ENCODE results near the gene DUX4. TPM values are rescaled to one million over a fixed set of nuclear protein-coding genes. Genes with fewer than 3 reads are reported as not detected.
"Not testable (repeated sequence)": the region's sequence is repeated elsewhere in the genome, so short reads cannot be mapped to it uniquely, and the experiment has no call there.

DUX4 gene
- not detected in 2 replicates for total RNA-seq (2014; rRNA removed; shearing (Covaris generic))

DNA sequence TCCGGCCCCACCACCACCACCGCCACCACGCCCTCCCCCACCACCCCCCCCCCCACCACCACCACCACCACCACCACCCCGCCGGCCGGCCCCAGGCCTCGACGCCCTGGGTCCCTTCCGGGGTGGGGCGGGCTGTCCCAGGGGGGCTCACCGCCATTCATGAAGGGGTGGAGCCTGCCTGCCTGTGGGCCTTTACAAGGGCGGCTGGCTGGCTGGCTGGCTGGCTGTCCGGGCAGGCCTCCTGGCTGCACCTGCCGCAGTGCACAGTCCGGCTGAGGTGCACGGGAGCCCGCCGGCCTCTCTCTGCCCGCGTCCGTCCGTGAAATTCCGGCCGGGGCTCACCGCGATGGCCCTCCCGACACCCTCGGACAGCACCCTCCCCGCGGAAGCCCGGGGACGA is at the start of gene DUX4:
DUX4 (plus strand) TSS at position 347 of the 400 bp plus-strand sequence; CDS start at position 347, 0 bp downstream.
- not testable (repeated sequence) for DNase-seq (ENCODE audit: low read depth)

- DNase-seq (ENCODE audit: low read depth), result not testable (repeated sequence)
Measured at GRCh38 chr4:190175436-190175835, 1.9 kb downstream of the DUX4 start.

- DNase-seq (ENCODE audit: low read depth), result not testable (repeated sequence)
Measured at GRCh38 chr4:190177727-190178605, 4.4 kb downstream of the DUX4 start.

DNA sequence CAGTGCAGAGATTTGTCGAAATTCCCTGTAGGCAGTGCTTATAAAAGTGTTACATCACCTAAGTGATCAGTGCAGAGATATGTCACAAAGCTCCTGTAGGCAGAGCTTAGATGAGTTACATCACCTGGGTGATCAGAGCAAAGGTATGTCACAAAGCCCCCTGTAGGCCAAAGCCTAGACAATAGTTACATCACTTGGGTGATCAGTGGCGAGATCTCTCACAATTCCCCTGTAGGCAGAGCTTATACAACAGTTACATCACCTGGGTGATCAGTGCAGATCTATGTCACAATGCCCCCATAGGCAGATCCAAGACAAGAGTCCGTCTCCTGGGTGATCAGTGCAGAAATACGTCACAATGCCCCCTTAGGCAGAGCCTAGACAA is 5.0 kb downstream of the DUX4 start:
- DNase-seq (ENCODE audit: low read depth), result not testable (repeated sequence)

- DNase-seq (ENCODE audit: low read depth), result not testable (repeated sequence)
Measured at GRCh38 chr4:190179030-190179739, 5.6 kb downstream of the DUX4 start.

GRCh38 chr4:190179740-190180094 is 6.1 kb downstream of the DUX4 start:
- not testable (repeated sequence) for DNase-seq (ENCODE audit: low read depth)

- not testable (repeated sequence) for DNase-seq (ENCODE audit: low read depth)
Measured at GRCh38 chr4:190180947-190181346, 7.4 kb downstream of the DUX4 start.

GRCh38 chr4:190181481-190182100 is 8.0 kb downstream of the DUX4 start:
- not testable (repeated sequence) for DNase-seq (ENCODE audit: low read depth)

DNA sequence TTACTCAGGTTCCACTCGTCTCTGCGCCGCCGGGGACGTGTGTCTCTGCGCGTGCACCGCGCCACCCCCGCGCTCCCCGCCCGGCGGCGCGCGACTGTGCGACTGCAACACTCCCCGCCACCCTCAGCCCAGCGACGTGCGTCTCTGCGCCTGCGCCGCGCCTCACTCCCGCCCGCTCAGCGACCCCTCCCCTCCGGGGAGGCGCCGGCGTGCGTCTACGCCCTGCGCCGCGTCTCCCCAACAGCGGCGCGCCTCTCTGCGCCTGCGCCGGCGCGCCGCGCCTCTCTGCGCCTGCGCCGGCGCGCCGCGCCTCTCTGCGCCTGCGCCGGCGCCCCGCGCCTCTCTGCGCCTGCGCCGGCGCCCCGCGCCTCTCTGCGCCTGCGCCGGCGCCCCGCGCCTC is 29.9 kb downstream of the DUX4 start:
- DNase-seq (ENCODE audit: low read depth), result not testable (repeated sequence)

Other genes starting within 250 kb of the DUX4 start
- 45.2 and 58.4 TPM in 2 replicates for gene FRG1, start 232.9 kb upstream of the DUX4 start, total RNA-seq (2014; rRNA removed; shearing (Covaris generic))
- 0.88 and 0.96 TPM in 2 replicates for gene FRG2, start 146.5 kb upstream of the DUX4 start, total RNA-seq (2014; rRNA removed; shearing (Covaris generic))
- not detected in 2 replicates for gene DBET, start 109.3 kb upstream of the DUX4 start, total RNA-seq (2014; rRNA removed; shearing (Covaris generic))